ENCODE measurements around the gene PLA2G2C. TPM values are rescaled to one million over a fixed set of nuclear protein-coding genes. Genes with fewer than 3 reads are reported as not detected.
"Not testable (repeated sequence)": the region's sequence is repeated elsewhere in the genome, so short reads cannot be mapped to it uniquely, and the experiment has no call there.

Gene PLA2G2C
- total and polyA plus RNA-seq, 4 donors = not detected

- H3K9ac ChIP-seq (ENCODE audit: low read depth in 1 of 2, low read length in 2 of 2) = no peak overlapping the region
Observed at GRCh38 chr1:20220036-20220435, 33.7 kb upstream of the PLA2G2C start.

GRCh38 chr1:20219053-20219452 is 32.7 kb upstream of the PLA2G2C start:
- not testable (repeated sequence) for H3K27ac ChIP-seq (ENCODE audit: low read depth in 1 of 2, low read length in 2 of 2); H3K9ac ChIP-seq (ENCODE audit: low read depth in 1 of 2, low read length in 2 of 2); H3K36me3 ChIP-seq (ENCODE audit: control insufficient read depth in 4 of 4, insufficient read depth in 3 of 4, low read depth in 1 of 4, low read length in 3 of 4); DNase-seq (ENCODE audit: low spot score); H3K27me3 ChIP-seq (ENCODE audit: control insufficient read depth in 4 of 4, insufficient read depth in 4 of 4, low read length in 3 of 4); H3K9me3 ChIP-seq (ENCODE audit: control insufficient read depth in 4 of 4, low read length in 3 of 4); H3K4me3 ChIP-seq (ENCODE audit: low read depth in 1 of 3, low read length in 3 of 3); H3K4me1 ChIP-seq (ENCODE audit: control insufficient read depth in 4 of 4, insufficient read depth in 4 of 4, low read length in 3 of 4)
- WGBS = 82% methylated on average over 6 of the region's 6 CpGs

More at GRCh38 chr1:20220036-20220435, 33.7 kb upstream of the PLA2G2C start:
- Histone ChIP-seq H3K4me1 (ENCODE audit: control insufficient read depth in 4 of 4, insufficient read depth in 4 of 4, low read length in 3 of 4) (no peaks in the 10 kb centered on the region), H3K27ac (ENCODE audit: low read depth in 1 of 2, low read length in 2 of 2) (no peak overlapping the region), H3K27me3 (ENCODE audit: control insufficient read depth in 4 of 4, insufficient read depth in 4 of 4, low read length in 3 of 4) (no peaks in the 10 kb centered on the region), H3K4me3 (ENCODE audit: low read depth in 1 of 3, low read length in 3 of 3) (no peak overlapping the region), H3K36me3 (ENCODE audit: control insufficient read depth in 4 of 4, insufficient read depth in 3 of 4, low read depth in 1 of 4, low read length in 3 of 4) (no peaks in the 10 kb centered on the region), H3K9me3 (ENCODE audit: control insufficient read depth in 4 of 4, low read length in 3 of 4) (no peaks in the 10 kb centered on the region)
- TF ChIP-seq, protein P1, sequence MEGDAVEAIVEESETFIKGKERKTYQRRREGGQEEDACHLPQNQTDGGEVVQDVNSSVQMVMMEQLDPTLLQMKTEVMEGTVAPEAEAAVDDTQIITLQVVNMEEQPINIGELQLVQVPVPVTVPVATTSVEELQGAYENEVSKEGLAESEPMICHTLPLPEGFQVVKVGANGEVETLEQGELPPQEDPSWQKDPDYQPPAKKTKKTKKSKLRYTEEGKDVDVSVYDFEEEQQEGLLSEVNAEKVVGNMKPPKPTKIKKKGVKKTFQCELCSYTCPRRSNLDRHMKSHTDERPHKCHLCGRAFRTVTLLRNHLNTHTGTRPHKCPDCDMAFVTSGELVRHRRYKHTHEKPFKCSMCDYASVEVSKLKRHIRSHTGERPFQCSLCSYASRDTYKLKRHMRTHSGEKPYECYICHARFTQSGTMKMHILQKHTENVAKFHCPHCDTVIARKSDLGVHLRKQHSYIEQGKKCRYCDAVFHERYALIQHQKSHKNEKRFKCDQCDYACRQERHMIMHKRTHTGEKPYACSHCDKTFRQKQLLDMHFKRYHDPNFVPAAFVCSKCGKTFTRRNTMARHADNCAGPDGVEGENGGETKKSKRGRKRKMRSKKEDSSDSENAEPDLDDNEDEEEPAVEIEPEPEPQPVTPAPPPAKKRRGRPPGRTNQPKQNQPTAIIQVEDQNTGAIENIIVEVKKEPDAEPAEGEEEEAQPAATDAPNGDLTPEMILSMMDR (IDR thresholded peaks at IDR 0.05; ENCODE audit: low read depth, low read length, missing input control) = no peak
- TF ChIP-seq SP1 (IDR thresholded peaks at IDR 0.05) (no peak), ATF3 (IDR thresholded peaks at IDR 0.05) (no peak), TAF1 (conservative IDR thresholded peaks at IDR 0.05) (no peak), JUND (IDR thresholded peaks at IDR 0.05) (no peak), RAD21 (IDR thresholded peaks at IDR 0.05) (no peak)
- DNase-seq (ENCODE audit: low spot score) = no peak
- 74% methylated on average over 5 of the region's 5 CpGs for WGBS

- no peak overlapping the region for H3K9ac ChIP-seq (ENCODE audit: low read depth in 1 of 2, low read length in 2 of 2)
- no peaks in the 10 kb centered on the region for H3K27me3 ChIP-seq (ENCODE audit: control insufficient read depth in 4 of 4, insufficient read depth in 4 of 4, low read length in 3 of 4)
- TF ChIP-seq TAF1 (conservative IDR thresholded peaks at IDR 0.05) (no peak), FOXA2 (IDR thresholded peaks at IDR 0.05) (no peak), HNF4A (conservative IDR thresholded peaks at IDR 0.05) (no peak), ZBTB33 (IDR thresholded peaks at IDR 0.05) (no peak), HNF4G (IDR thresholded peaks at IDR 0.05) (no peak), EGR1 (IDR thresholded peaks at IDR 0.05; ENCODE audit: low read depth in 2 of 2) (no peak), NR2F2 (IDR thresholded peaks at IDR 0.05) (no peak), YY1 (IDR thresholded peaks at IDR 0.05) (no peak), RXRA (IDR thresholded peaks at IDR 0.05) (no peak), MAX (IDR thresholded peaks at IDR 0.05) (no peak), ATF3 (IDR thresholded peaks at IDR 0.05) (no peak), FOXA1 (IDR thresholded peaks at IDR 0.05) (no peak), RAD21 (IDR thresholded peaks at IDR 0.05) (peak; percentile 44 to 72), SP1 (IDR thresholded peaks at IDR 0.05) (no peak)
- TF ChIP-seq, protein P1 (IDR thresholded peaks at IDR 0.05; ENCODE audit: low read depth, low read length, missing input control) = peak; percentile 36
- TF ChIP-seq, protein P2, sequence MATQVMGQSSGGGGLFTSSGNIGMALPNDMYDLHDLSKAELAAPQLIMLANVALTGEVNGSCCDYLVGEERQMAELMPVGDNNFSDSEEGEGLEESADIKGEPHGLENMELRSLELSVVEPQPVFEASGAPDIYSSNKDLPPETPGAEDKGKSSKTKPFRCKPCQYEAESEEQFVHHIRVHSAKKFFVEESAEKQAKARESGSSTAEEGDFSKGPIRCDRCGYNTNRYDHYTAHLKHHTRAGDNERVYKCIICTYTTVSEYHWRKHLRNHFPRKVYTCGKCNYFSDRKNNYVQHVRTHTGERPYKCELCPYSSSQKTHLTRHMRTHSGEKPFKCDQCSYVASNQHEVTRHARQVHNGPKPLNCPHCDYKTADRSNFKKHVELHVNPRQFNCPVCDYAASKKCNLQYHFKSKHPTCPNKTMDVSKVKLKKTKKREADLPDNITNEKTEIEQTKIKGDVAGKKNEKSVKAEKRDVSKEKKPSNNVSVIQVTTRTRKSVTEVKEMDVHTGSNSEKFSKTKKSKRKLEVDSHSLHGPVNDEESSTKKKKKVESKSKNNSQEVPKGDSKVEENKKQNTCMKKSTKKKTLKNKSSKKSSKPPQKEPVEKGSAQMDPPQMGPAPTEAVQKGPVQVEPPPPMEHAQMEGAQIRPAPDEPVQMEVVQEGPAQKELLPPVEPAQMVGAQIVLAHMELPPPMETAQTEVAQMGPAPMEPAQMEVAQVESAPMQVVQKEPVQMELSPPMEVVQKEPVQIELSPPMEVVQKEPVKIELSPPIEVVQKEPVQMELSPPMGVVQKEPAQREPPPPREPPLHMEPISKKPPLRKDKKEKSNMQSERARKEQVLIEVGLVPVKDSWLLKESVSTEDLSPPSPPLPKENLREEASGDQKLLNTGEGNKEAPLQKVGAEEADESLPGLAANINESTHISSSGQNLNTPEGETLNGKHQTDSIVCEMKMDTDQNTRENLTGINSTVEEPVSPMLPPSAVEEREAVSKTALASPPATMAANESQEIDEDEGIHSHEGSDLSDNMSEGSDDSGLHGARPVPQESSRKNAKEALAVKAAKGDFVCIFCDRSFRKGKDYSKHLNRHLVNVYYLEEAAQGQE (IDR thresholded peaks at IDR 0.05) = no peak
- H3K4me1 ChIP-seq (ENCODE audit: control insufficient read depth in 4 of 4, insufficient read depth in 4 of 4, low read length in 3 of 4) = peaks cover 0 to 9% (median 5%) of the 10 kb centered on the region in 4 donors
- no peak for DNase-seq (ENCODE audit: low spot score)
- WGBS = 85% methylated on average over 1 of the region's 1 CpG
- H3K9me3 ChIP-seq (ENCODE audit: control insufficient read depth in 4 of 4, low read length in 3 of 4) = no peaks in the 10 kb centered on the region
- no peak overlapping the region for H3K4me3 ChIP-seq (ENCODE audit: low read depth in 1 of 3, low read length in 3 of 3)
- H3K36me3 ChIP-seq (ENCODE audit: control insufficient read depth in 4 of 4, insufficient read depth in 3 of 4, low read depth in 1 of 4, low read length in 3 of 4) = no peaks in the 10 kb centered on the region
- no peak overlapping the region for H3K27ac ChIP-seq (ENCODE audit: low read depth in 1 of 2, low read length in 2 of 2)
Observed at GRCh38 chr1:20216574-20216973, 30.3 kb upstream of the PLA2G2C start.
